Psoas muscle (tissue), 8 donors: Measurements from ENCODE around the gene AOPEP. TPM values are rescaled to one million over a fixed set of nuclear protein-coding genes. Genes with fewer than 3 reads are reported as not detected.

Experiments
- ATAC-seq, 4 donors: fragments of 200-7000 bp; cut with Tn5 transposase; one replicate each; pipeline ENCODE4 v1.9.1; 2020; ENCODE audit warnings: moderate library complexity in 3 of 4, mild to moderate bottlenecking in 2 of 4
- DNase-seq, 2 donors: peaks; one replicate each; pipeline ENCODE4 v3.0.0-alpha.2; 2020
- H3K27ac ChIP-seq: fragments of 200-600 bp; one replicate; pipeline ENCODE4 v1.8.0; 2022
- H3K27me3 ChIP-seq, 3 donors: fragments of 200-600 bp in 1 of 3; one replicate each; pipeline versions ENCODE4 v1.6.1 to v1.8.0; 2013 to 2022; ENCODE audit warnings: low read length in 2 of 3, mild to moderate bottlenecking in 2 of 3, moderate library complexity in 1 of 3; ENCODE audit not compliant: insufficient read depth in 3 of 3
- H3K36me3 ChIP-seq, 2 donors: fragments of 200-600 bp in 1 of 2; one replicate each; pipeline versions ENCODE4 v1.6.1 to v1.8.0; 2013 to 2022; ENCODE audit warnings: low read depth in 1 of 2, mild to moderate bottlenecking in 1 of 2, moderate library complexity in 1 of 2; ENCODE audit not compliant: insufficient read depth in 1 of 2
- H3K4me1 ChIP-seq: fragments of 200-600 bp; one replicate; pipeline ENCODE4 v1.8.0; 2022
- H3K4me3 ChIP-seq: fragments of 200-600 bp; one replicate; pipeline ENCODE4 v1.8.0; 2022; ENCODE audit warnings: mild to moderate bottlenecking
- H3K9me3 ChIP-seq: fragments of 200-600 bp; one replicate; pipeline ENCODE4 v1.8.0; 2022
- CTCF ChIP-seq: fragments of 200-600 bp; IDR thresholded peaks from one replicate; pipeline ENCODE4 v1.8.0; 2022; ENCODE audit warnings: antibody characterized with exemption
- WGBS, 3 donors: extraction: QIAGEN DNeasy Blood & Tissue Kit; methylation state at CpG; one replicate each; pipeline versions ENCODE4 v1.1.6 to v1.1.7; 2013; 5-methylcytosine and 5-hydroxymethylcytosine counted together
- intact Hi-C, 2 donors: fragments of 100-400 bp; cut with DNase I; formaldehyde crosslinking; loops; one replicate each; pipeline versions ENCODE4 v1.11.0 to v1.14.2; 2022
- polyA plus RNA-seq, 3 donors: library from polyadenylated mRNA; stranded (reverse); fragments of 200-250 nt; gene quantifications; one replicate each; pipeline ENCODE4 v1.2.3, GENCODE V29; 2013
- total RNA-seq, 4 donors: library from RNA; stranded (reverse); fragmentation: NEBNext Ultra II Directional in 2 of 4; extraction: Animal tissue kit (Norgen Biotek cat#: 25700) in 2 of 4; gene quantifications; one replicate each; pipeline versions ENCODE4 v1.2.1 to v1.2.4, GENCODE V29; 2021 to 2023
- donor health status: healthy with polysubstance abuse.
- donor health status: DM: no; HTN: no; CAD: no; lungs with moderate emphysema.
- donor health status: Bipolar disorder and iron deficiency.
- donor health status: healthy.
- donor health status: DM: yes; HTN: yes; CAD: no.
- donor health status: DM: no; HTN: no; CAD: no.
- donor health status: DM: no; HTN: no; CAD: no.
- donor health status: DM: yes; HTN: yes; CAD: no.

Gene AOPEP
- total and polyA plus RNA-seq, 7 donors: 46.4 to 96.9 (median 78.6) TPM

GRCh38 chr9:94927048-94927761 lies 200.7 kb downstream of the AOPEP start:
- ATAC-seq: no peak
- intact Hi-C loops: no loop called here
- WGBS, 3 donors: 95 to 97% (median 96%) methylated on average over 12 of the region's 12 CpGs

GRCh38 chr9:94927762-94928670 lies 201.5 kb downstream of the AOPEP start:
- ATAC-seq: no peak
- Histone ChIP-seq H3K4me1 (peaks cover 8% of the 10 kb centered on the region), H3K27ac (no peak overlapping the region), H3K27me3 (no peaks in the 10 kb centered on the region), H3K36me3 (no peaks in the 10 kb centered on the region), H3K4me3 (no peak overlapping the region), H3K9me3 (no peaks in the 10 kb centered on the region)
- TF ChIP-seq CTCF: no peak
- no peak for DNase-seq
- intact Hi-C loops: no loop called here
- 84 to 87% (median 86%) methylated on average over 21 of the region's 21 CpGs for WGBS, 3 donors

More at GRCh38 chr9:94927048-94927761, 200.7 kb downstream of the AOPEP start:
- DNase-seq: no peak
- no peak overlapping the region for H3K27ac ChIP-seq
- no peaks in the 10 kb centered on the region for H3K36me3 ChIP-seq
- no peak for TF ChIP-seq CTCF
- no peaks in the 10 kb centered on the region for H3K9me3 ChIP-seq
- no peaks in the 10 kb centered on the region for H3K27me3 ChIP-seq
- peaks cover 16% of the 10 kb centered on the region for H3K4me1 ChIP-seq
- H3K4me3 ChIP-seq: no peak overlapping the region

GRCh38 chr9:94928691-94929368 lies 202.3 kb downstream of the AOPEP start:
- intact Hi-C loops: no loop called here
- no peak overlapping the region for H3K4me3 ChIP-seq
- WGBS, 3 donors: 74 to 78% (median 75%) methylated on average over 13 of the region's 13 CpGs
- no peaks in the 10 kb centered on the region for H3K36me3 ChIP-seq
- no peaks in the 10 kb centered on the region for H3K27me3 ChIP-seq
- TF ChIP-seq CTCF: no peak
- peaks cover under 1% of the 10 kb centered on the region for H3K4me1 ChIP-seq
- H3K9me3 ChIP-seq: no peaks in the 10 kb centered on the region
- H3K27ac ChIP-seq: peak overlapping the region; percentile 58
- DNase-seq (no peak), ATAC-seq (peak in 1 of 4 donors; percentile 12)

GRCh38 chr9:94929369-94929756 lies 202.9 kb downstream of the AOPEP start:
- no peaks in the 10 kb centered on the region for H3K4me1 ChIP-seq
- H3K27ac ChIP-seq: peak overlapping the region; percentile 58
- no peaks in the 10 kb centered on the region for H3K9me3 ChIP-seq
- H3K4me3 ChIP-seq: no peak overlapping the region
- intact Hi-C loops: no loop called here
- no peaks in the 10 kb centered on the region for H3K36me3 ChIP-seq
- no peaks in the 10 kb centered on the region for H3K27me3 ChIP-seq
- TF ChIP-seq CTCF: no peak
- 80 to 88% (median 82%) methylated on average over 9 of the region's 9 CpGs for WGBS, 3 donors
- peak in 1 of 2 donors; percentile 44 for DNase-seq
- ATAC-seq: peak in 3 of 4 donors; percentile 39 to 56 (median 49)
